B cell (primary cell): Measurements from ENCODE around the gene KIAA1586. TPM values are rescaled to one million over a fixed set of nuclear protein-coding genes. Genes with fewer than 3 reads are reported as not detected.

Source experiments
- ATAC-seq: fragments of 200-7000 bp; cut with Tn5 transposase; one replicate; pipeline ENCODE4 v1.10.0; 2021; ENCODE audit warnings: low read depth, mild to moderate bottlenecking, moderate number of reproducible peaks, moderate library complexity
- CTCF ChIA-PET: fragments of 350-600 bp; sonication (Branson Sonifier 250); formaldehyde crosslinking; loops from one replicate; lab custom pipeline; 2021; ENCODE audit warnings: antibody characterized with exemption, inconsistent platforms; lab: Charles Lee
- POLR2A ChIA-PET: fragments of 350-600 bp; sonication (Branson Sonifier 250); formaldehyde crosslinking; loops from one replicate; lab custom pipeline; 2021; ENCODE audit warnings: antibody characterized with exemption; lab: Charles Lee
- DNase-seq: peaks from one replicate; pipeline ENCODE4 v3.0.0; 2013
- H2AFZ ChIP-seq: 2 replicates; pipeline ENCODE4 v1.6.1; 2012; ENCODE audit warnings: mild to moderate bottlenecking, low read depth, low read length; ENCODE audit not compliant: insufficient read depth, poor library complexity, severe bottlenecking
- H3K27ac ChIP-seq, 2 donors: 1 replicate in 1 of 2; 2 replicates in 1 of 2; pipeline ENCODE4 v1.5.1; 2012 to 2013; ENCODE audit warnings: low read length in 2 of 2, mild to moderate bottlenecking in 2 of 2, moderate library complexity in 1 of 2
- H3K27me3 ChIP-seq, 4 experiments: fragments of 200-600 bp in 1 of 4; sonication (generic) in 1 of 4; replicated peaks in 1 of 4; 1 replicate in 2 of 4; 2 replicates in 2 of 4; pipeline versions ENCODE4 v1.6.1 to v1.7.0; 2013 to 2016; ENCODE audit warnings: low read length in 3 of 4, mild to moderate bottlenecking in 2 of 4, mixed read lengths in 1 of 4, moderate library complexity in 1 of 4; ENCODE audit not compliant: insufficient read depth in 4 of 4, control insufficient read depth in 3 of 4; ENCODE audit errors: control extremely low read depth in 1 of 4
- H3K36me3 ChIP-seq, 2 experiments: replicated peaks in 1 of 2; 1 replicate in 1 of 2; 2 replicates in 1 of 2; pipeline versions ENCODE4 v1.6.1 to v1.7.1; 2013; ENCODE audit warnings: low read length in 1 of 2; ENCODE audit not compliant: insufficient read depth in 2 of 2, control insufficient read depth in 1 of 2; ENCODE audit errors: control extremely low read depth in 1 of 2, extremely low read depth in 1 of 2
- H3K4me1 ChIP-seq, 2 donors: fragments of 200-600 bp in 1 of 2; sonication (generic) in 1 of 2; 1 replicate in 1 of 2; 2 replicates in 1 of 2; pipeline versions ENCODE4 v1.5.1 to v1.6.1; 2013 to 2017; ENCODE audit warnings: low read length in 2 of 2; ENCODE audit not compliant: control insufficient read depth in 2 of 2, insufficient read depth in 2 of 2
- H3K4me2 ChIP-seq: replicated peaks from 2 replicates; pipeline ENCODE3; 2012; ENCODE audit warnings: mild to moderate bottlenecking, low read depth, low read length; ENCODE audit not compliant: poor library complexity, severe bottlenecking
- H3K4me3 ChIP-seq, 5 experiments: fragments of 200-600 bp in 1 of 5; sonication (generic) in 1 of 5; 1 replicate in 3 of 5; 2 replicates in 2 of 5; pipeline versions ENCODE4 v1.5.1 to v1.7.0; 2011 to 2016; ENCODE audit warnings: low read length in 4 of 5, mild to moderate bottlenecking in 4 of 5, low read depth in 2 of 5, control low read depth in 1 of 5, moderate library complexity in 1 of 5; ENCODE audit not compliant: insufficient read depth in 1 of 5; ENCODE audit errors: control extremely low read depth in 1 of 5, extremely low read depth in 1 of 5
- H3K79me2 ChIP-seq: fragments of 200-600 bp; sonication (generic); one replicate; pipeline ENCODE4 v1.6.0; 2016; ENCODE audit warnings: low read length; ENCODE audit not compliant: control insufficient read depth, insufficient read depth
- H3K9ac ChIP-seq: fragments of 200-600 bp; sonication (generic); 2 replicates; pipeline ENCODE4 v1.6.1; 2017; ENCODE audit warnings: mild to moderate bottlenecking, low read length, moderate library complexity
- H3K9me3 ChIP-seq, 3 donors: one replicate each; pipeline versions ENCODE4 v1.6.1 to v1.7.1; 2013; ENCODE audit warnings: low read length in 2 of 3; ENCODE audit not compliant: control insufficient read depth in 2 of 3, insufficient read depth in 1 of 3; ENCODE audit errors: control extremely low read depth in 1 of 3
- H4K20me1 ChIP-seq: 2 replicates; pipeline ENCODE4 v1.6.0; 2012; ENCODE audit warnings: mild to moderate bottlenecking, low read length; ENCODE audit not compliant: insufficient read depth, control insufficient read depth, poor library complexity, severe bottlenecking
- H3K27ac Mint-ChIP-seq: one replicate; pipeline ENCODE4 v1.8.0; 2021; ENCODE audit warnings: mixed read lengths
- H3K27me3 Mint-ChIP-seq: one replicate; pipeline ENCODE4 v1.8.0; 2021; ENCODE audit warnings: mixed read lengths
- H3K4me1 Mint-ChIP-seq: one replicate; pipeline ENCODE4 v1.8.0; 2021; ENCODE audit warnings: mixed read lengths
- H3K4me3 Mint-ChIP-seq: one replicate; pipeline ENCODE4 v1.8.0; 2021; ENCODE audit warnings: mixed read lengths
- H3K9me3 Mint-ChIP-seq: one replicate; pipeline ENCODE4 v1.8.0; 2022; ENCODE audit warnings: mixed read lengths; ENCODE audit not compliant: insufficient read depth
- EZH2 ChIP-seq: IDR thresholded peaks from 2 replicates; pipeline ENCODE4 v1.6.1; 2012; ENCODE audit warnings: borderline replicate concordance, low read depth, mild to moderate bottlenecking, moderate library complexity, low read length; ENCODE audit not compliant: insufficient read depth, poor library complexity, severe bottlenecking
- WGBS: methylation state at CpG from one replicate; pipeline ENCODE4 v1.1.5; 2013; ENCODE audit warnings: missing lambda C conversion rate; ENCODE audit not compliant: insufficient coverage; 5-methylcytosine and 5-hydroxymethylcytosine counted together
- intact Hi-C: fragments of 100-400 bp; cut with micrococcal nuclease; formaldehyde crosslinking; loops from one replicate; pipeline ENCODE4 v1.10.0; 2022
- polyA plus RNA-seq: library from polyadenylated mRNA; depleted of rRNA; stranded (reverse); fragments of >200 nt; gene quantifications from 2 replicates; pipeline ENCODE4 v1.2.3, GENCODE V29; 2012
- total RNA-seq, 2 donors: library from RNA; stranded (reverse); fragments of 120-200 nt in 1 of 2; gene quantifications; 1 replicate in 1 of 2; 2 replicates in 1 of 2; pipeline versions ENCODE4 v1.2.3 to v1.2.4, GENCODE V29; 2013 to 2022
- TF ChIP-seq, protein P1 (sequence below): fragments of 200-600 bp; IDR thresholded peaks from one replicate; pipeline ENCODE4 v1.8.0; 2022; ENCODE audit warnings: antibody characterized with exemption, mild to moderate bottlenecking

The KIAA1586 gene
- total and polyA plus RNA-seq, 2 donors (not counting 1 experiment from before 2014, with no cell fraction given) = 1.2 to 16.3 TPM

DNA sequence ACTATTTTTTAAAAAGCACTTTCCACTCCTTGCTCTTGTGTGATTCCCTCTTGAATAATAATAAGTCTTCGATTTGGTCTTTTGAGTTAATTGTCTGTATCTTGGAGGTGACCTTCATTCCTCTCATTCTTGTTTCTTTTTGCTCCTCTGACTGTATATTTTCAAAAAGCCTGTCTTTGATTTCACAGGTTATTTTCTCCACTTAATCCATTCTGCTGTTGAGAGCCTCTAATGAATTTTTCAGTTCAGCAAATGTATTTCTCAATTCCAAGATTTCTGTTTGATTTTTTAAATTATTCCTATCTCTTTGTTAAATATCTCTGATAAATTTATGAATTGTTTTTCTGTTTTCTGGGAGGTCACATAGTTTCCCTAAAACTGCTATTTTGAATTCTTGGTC lies 21.7 kb upstream of the KIAA1586 start:
- intact Hi-C loops = loop anchor here (10.0 kb wide), 1 partner anchor 120 kb away; no protein-coding TSS in a partner anchor
- H3K4me1 ChIP-seq = no peaks in the 10 kb centered on the region
- H3K27me3 Mint-ChIP-seq = peaks cover 26% of the 10 kb centered on the region
- no peak overlapping the region for H3K9ac ChIP-seq
- DNase-seq (no peak), ATAC-seq (no peak)
- H3K27ac Mint-ChIP-seq = no peak overlapping the region
- no peaks in the 10 kb centered on the region for H3K36me3 ChIP-seq
- no peak overlapping the region for H3K4me3 ChIP-seq
- CTCF ChIA-PET = no interaction called here
- no peak overlapping the region for H3K4me3 Mint-ChIP-seq
- no peak overlapping the region for H2AFZ ChIP-seq
- H3K79me2 ChIP-seq = no peaks in the 10 kb centered on the region
- peaks cover 19% of the 10 kb centered on the region for H3K9me3 Mint-ChIP-seq
- no CpG with 5 or more reads among the region's 1 CpG for WGBS
- no peak overlapping the region for H3K27ac ChIP-seq
- TF ChIP-seq, protein P1, sequence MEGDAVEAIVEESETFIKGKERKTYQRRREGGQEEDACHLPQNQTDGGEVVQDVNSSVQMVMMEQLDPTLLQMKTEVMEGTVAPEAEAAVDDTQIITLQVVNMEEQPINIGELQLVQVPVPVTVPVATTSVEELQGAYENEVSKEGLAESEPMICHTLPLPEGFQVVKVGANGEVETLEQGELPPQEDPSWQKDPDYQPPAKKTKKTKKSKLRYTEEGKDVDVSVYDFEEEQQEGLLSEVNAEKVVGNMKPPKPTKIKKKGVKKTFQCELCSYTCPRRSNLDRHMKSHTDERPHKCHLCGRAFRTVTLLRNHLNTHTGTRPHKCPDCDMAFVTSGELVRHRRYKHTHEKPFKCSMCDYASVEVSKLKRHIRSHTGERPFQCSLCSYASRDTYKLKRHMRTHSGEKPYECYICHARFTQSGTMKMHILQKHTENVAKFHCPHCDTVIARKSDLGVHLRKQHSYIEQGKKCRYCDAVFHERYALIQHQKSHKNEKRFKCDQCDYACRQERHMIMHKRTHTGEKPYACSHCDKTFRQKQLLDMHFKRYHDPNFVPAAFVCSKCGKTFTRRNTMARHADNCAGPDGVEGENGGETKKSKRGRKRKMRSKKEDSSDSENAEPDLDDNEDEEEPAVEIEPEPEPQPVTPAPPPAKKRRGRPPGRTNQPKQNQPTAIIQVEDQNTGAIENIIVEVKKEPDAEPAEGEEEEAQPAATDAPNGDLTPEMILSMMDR = no peak
- no peak for TF ChIP-seq EZH2
- no peaks in the 10 kb centered on the region for H4K20me1 ChIP-seq
- peaks cover 5 to 10% (median 6%) of the 10 kb centered on the region in 3 donors for H3K9me3 ChIP-seq
- peaks cover 0 to 4% (median 0%) of the 10 kb centered on the region in 4 experiments for H3K27me3 ChIP-seq
- no peak overlapping the region for H3K4me2 ChIP-seq
- POLR2A ChIA-PET = no interaction called here
- H3K4me1 Mint-ChIP-seq = no peaks in the 10 kb centered on the region

DNA sequence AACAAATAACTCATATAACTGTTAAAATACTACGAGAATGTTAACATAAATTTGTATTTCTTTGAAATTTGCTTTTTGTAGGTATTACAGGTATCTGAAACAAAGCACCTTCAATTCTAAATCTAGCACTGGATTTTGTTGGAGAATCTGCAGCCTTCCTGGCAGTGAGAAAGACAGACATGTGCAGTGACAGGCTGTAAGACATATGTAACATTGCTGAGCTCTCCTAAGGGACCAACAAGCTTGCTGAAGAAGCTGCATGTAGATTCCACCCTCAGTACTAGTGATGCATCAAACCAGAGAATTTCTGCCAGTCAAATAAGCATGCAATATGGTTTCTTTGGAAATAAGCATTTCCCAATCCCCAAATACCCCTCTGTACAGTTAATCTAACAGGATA lies 20.5 kb upstream of the KIAA1586 start:
- H3K9ac ChIP-seq = no peak overlapping the region
- ChIA-PET POLR2A (no interaction called here), CTCF (no interaction called here)
- no peak for DNase-seq
- no peak overlapping the region for H3K27ac ChIP-seq
- no peaks in the 10 kb centered on the region for H3K36me3 ChIP-seq
- peaks cover 19% of the 10 kb centered on the region for H3K9me3 Mint-ChIP-seq
- intact Hi-C loops = loop anchor here (10.0 kb wide), 1 partner anchor 121 kb away; no protein-coding TSS in a partner anchor
- no peak for ATAC-seq
- peaks cover 0 to 4% (median 0%) of the 10 kb centered on the region in 4 experiments for H3K27me3 ChIP-seq
- no peak overlapping the region for H2AFZ ChIP-seq
- no peak overlapping the region for H3K4me3 ChIP-seq
- H3K4me1 ChIP-seq = no peaks in the 10 kb centered on the region
- TF ChIP-seq EZH2 = no peak
- TF ChIP-seq, protein P1 = no peak
- no CpG with 5 or more reads among the region's 1 CpG for WGBS
- H3K27ac Mint-ChIP-seq = no peak overlapping the region
- H3K9me3 ChIP-seq = peaks cover 5 to 10% (median 6%) of the 10 kb centered on the region in 3 donors
- H3K27me3 Mint-ChIP-seq = peaks cover 26% of the 10 kb centered on the region
- H3K4me2 ChIP-seq = no peak overlapping the region
- H3K79me2 ChIP-seq = no peaks in the 10 kb centered on the region
- no peak overlapping the region for H3K4me3 Mint-ChIP-seq
- no peaks in the 10 kb centered on the region for H3K4me1 Mint-ChIP-seq
- H4K20me1 ChIP-seq = no peaks in the 10 kb centered on the region
